Mesendoderm (in vitro differentiated cells): ENCODE data around the gene RAD18.

Source experiments
- DNase-seq: peaks from one replicate; pipeline ENCODE4 v3.0.0; 2013
- H2AK5ac ChIP-seq: 2 replicates; pipeline ENCODE4 v1.6.1; 2013; ENCODE audit warnings: low read length, inconsistent platforms
- H2BK120ac ChIP-seq: 2 replicates; pipeline ENCODE4 v1.6.1; 2013; ENCODE audit warnings: low read depth, mild to moderate bottlenecking, low read length, moderate library complexity, mixed read lengths
- H2BK15ac ChIP-seq: replicated peaks from 2 replicates; pipeline ENCODE4 v1.6.1; 2013; ENCODE audit warnings: low read depth, mild to moderate bottlenecking, moderate library complexity
- H2BK5ac ChIP-seq: 2 replicates; pipeline ENCODE4 v1.6.1; 2013; ENCODE audit warnings: low read length, inconsistent platforms
- H3K18ac ChIP-seq: 2 replicates; pipeline ENCODE4 v1.6.1; 2013; ENCODE audit warnings: mild to moderate bottlenecking, low read length, mixed read lengths
- H3K23ac ChIP-seq: one replicate; pipeline ENCODE4 v1.6.1; 2013; ENCODE audit warnings: low read length
- H3K27ac ChIP-seq: 2 replicates; pipeline ENCODE4 v1.5.1; 2013; ENCODE audit warnings: low read depth, mild to moderate bottlenecking, inconsistent platforms, low read length, moderate library complexity
- H3K27me3 ChIP-seq: 2 replicates; pipeline ENCODE4 v1.6.1; 2013; ENCODE audit warnings: low read length, control low read depth, mild to moderate bottlenecking, inconsistent platforms; ENCODE audit not compliant: insufficient read depth, poor library complexity
- H3K36me3 ChIP-seq: 2 replicates; pipeline ENCODE4 v1.6.1; 2013; ENCODE audit warnings: low read length, inconsistent platforms; ENCODE audit not compliant: control insufficient read depth, insufficient read depth
- H3K4ac ChIP-seq: one replicate; pipeline ENCODE4 v1.6.1; 2013; ENCODE audit warnings: low read depth, mild to moderate bottlenecking, low read length, moderate library complexity
- H3K4me1 ChIP-seq: 2 replicates; pipeline ENCODE4 v1.6.1; 2013; ENCODE audit warnings: low read depth, low read length, inconsistent platforms; ENCODE audit not compliant: control insufficient read depth
- H3K4me2 ChIP-seq: 2 replicates; pipeline ENCODE4 v1.6.1; 2013; ENCODE audit warnings: low read length
- H3K4me3 ChIP-seq: 2 replicates; pipeline ENCODE4 v1.5.1; 2013; ENCODE audit warnings: mild to moderate bottlenecking, low read length
- H3K56ac ChIP-seq: one replicate; pipeline ENCODE4 v1.6.1; 2013; ENCODE audit warnings: low read length
- H3K79me1 ChIP-seq: 2 replicates; pipeline ENCODE4 v1.6.1; 2013; ENCODE audit warnings: low read length, inconsistent platforms
- H3K79me2 ChIP-seq: 2 replicates; pipeline ENCODE4 v1.6.1; 2013; ENCODE audit warnings: mild to moderate bottlenecking, low read length; ENCODE audit not compliant: control insufficient read depth, insufficient read depth
- H3K9ac ChIP-seq: 2 replicates; pipeline ENCODE4 v1.6.1; 2013; ENCODE audit warnings: low read length, inconsistent platforms
- H4K5ac ChIP-seq: one replicate; pipeline ENCODE4 v1.6.1; 2013; ENCODE audit warnings: low read length
- H4K8ac ChIP-seq: one replicate; pipeline ENCODE4 v1.6.1; 2013; ENCODE audit warnings: low read depth, mild to moderate bottlenecking, control low read depth, low read length, moderate library complexity
- whole genome bisulfite sequencing: extraction: QIAGEN DNeasy Blood & Tissue Kit; methylation state at CpG from one replicate; pipeline ENCODE4 v1.1.7; 2013; ENCODE audit warnings: low lambda C conversion rate, missing lambda C conversion rate; ENCODE audit not compliant: insufficient coverage; ENCODE audit errors: extremely low coverage; 5-methylcytosine and 5-hydroxymethylcytosine counted together

Gene RAD18

GRCh38 chr3:8945890-8946600, 17.2 kb downstream of the RAD18 start:
- H4K8ac ChIP-seq = no peak overlapping the region
- H3K56ac ChIP-seq = no peak overlapping the region
- no peak overlapping the region for H3K23ac ChIP-seq
- WGBS = no CpG with 5 or more reads among the region's 3 CpGs
- no peaks in the 10 kb centered on the region for H3K4me1 ChIP-seq
- DNase-seq = no peak
- peaks cover 3% of the 10 kb centered on the region for H3K79me1 ChIP-seq
- no peak overlapping the region for H3K9ac ChIP-seq
- H3K4ac ChIP-seq = no peak overlapping the region
- H4K5ac ChIP-seq = no peak overlapping the region
- no peak overlapping the region for H2BK120ac ChIP-seq
- H3K4me3 ChIP-seq = no peak overlapping the region
- no peak overlapping the region for H2BK5ac ChIP-seq
- no peak overlapping the region for H2AK5ac ChIP-seq
- no peak overlapping the region for H2BK15ac ChIP-seq
- H3K79me2 ChIP-seq = peaks cover 2% of the 10 kb centered on the region
- no peaks in the 10 kb centered on the region for H3K27me3 ChIP-seq
- no peak overlapping the region for H3K18ac ChIP-seq
- no peak overlapping the region for H3K27ac ChIP-seq
- H3K36me3 ChIP-seq = no peaks in the 10 kb centered on the region
- H3K4me2 ChIP-seq = no peak overlapping the region

DNA sequence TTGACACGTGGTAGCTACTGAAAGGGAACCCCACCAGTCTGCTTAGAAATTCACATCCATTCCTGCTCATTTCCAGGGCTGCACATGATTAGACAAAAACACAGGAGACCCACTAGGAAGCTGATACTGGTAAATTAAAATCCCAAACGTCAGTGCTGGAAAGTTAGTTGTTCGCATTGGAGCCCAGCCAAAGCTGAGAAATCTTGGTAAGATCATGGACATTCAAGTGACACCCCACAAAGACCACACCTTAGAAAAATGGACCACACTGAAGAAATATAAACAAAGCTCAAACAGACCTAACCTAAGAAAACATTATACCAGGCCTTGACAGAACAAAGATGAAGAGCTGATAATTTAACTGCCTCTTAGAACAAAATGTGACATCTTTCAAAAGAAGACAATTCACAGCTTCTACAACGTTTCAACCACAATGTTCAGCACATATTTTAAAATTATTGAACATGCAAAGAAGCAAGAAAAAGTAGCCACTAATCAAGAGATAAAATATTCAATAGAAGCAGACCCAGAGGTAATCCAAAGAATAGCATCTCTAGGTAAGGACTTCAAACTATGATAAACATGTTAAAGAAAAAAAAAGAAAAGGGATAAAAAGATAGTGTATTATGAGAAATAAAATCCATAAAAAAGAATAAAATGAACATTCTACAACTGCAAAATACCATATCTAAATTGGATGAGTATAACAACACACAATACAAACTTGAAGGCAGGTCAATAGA, 20.4 kb downstream of the RAD18 start:
- H3K4me2 ChIP-seq = no peak overlapping the region
- no CpG with 5 or more reads among the region's 4 CpGs for WGBS

DNA sequence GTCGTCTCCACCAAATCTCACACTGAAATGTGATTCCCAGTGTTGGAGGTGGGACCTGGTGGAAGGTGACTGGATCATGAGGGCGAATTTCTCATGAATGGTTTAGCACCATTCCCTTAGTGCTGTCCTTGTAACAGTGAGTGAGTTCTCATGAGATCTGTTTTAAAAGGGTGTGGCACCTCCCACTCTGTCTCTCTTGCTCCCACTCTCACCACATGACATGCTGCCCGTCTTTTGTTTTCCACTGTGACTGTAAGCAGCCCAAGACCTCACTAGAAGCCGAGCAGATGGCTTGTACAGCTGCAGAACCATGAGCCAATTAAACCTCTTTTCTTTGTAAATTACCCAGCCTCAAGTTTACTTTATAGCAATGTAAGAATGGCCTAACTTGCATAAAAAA, 21.2 kb downstream of the RAD18 start:
- no CpG with 5 or more reads among the region's 4 CpGs for WGBS
- no peak overlapping the region for H2AK5ac ChIP-seq
- H3K79me2 ChIP-seq = no peaks in the 10 kb centered on the region
- no peak overlapping the region for H3K9ac ChIP-seq
- DNase-seq = no peak
- no peak overlapping the region for H3K23ac ChIP-seq
- no peaks in the 10 kb centered on the region for H3K79me1 ChIP-seq
- no peak overlapping the region for H4K8ac ChIP-seq
- H3K27ac ChIP-seq = no peak overlapping the region
- H3K18ac ChIP-seq = no peak overlapping the region
- H4K5ac ChIP-seq = no peak overlapping the region
- H3K56ac ChIP-seq = no peak overlapping the region
- H2BK5ac ChIP-seq = no peak overlapping the region
- H3K4ac ChIP-seq = no peak overlapping the region
- H2BK120ac ChIP-seq = no peak overlapping the region
- no peak overlapping the region for H3K4me3 ChIP-seq
- no peak overlapping the region for H2BK15ac ChIP-seq
- no peak overlapping the region for H3K4me2 ChIP-seq
- no peaks in the 10 kb centered on the region for H3K36me3 ChIP-seq
- H3K4me1 ChIP-seq = no peaks in the 10 kb centered on the region
- H3K27me3 ChIP-seq = no peaks in the 10 kb centered on the region

More for the DNA sequence above, 20.4 kb downstream of the RAD18 start:
- H3K27ac ChIP-seq = no peak overlapping the region
- no peak overlapping the region for H2BK120ac ChIP-seq
- no peak overlapping the region for H2BK15ac ChIP-seq
- H3K4ac ChIP-seq = no peak overlapping the region
- H3K23ac ChIP-seq = no peak overlapping the region
- no peaks in the 10 kb centered on the region for H3K79me1 ChIP-seq
- no peaks in the 10 kb centered on the region for H3K36me3 ChIP-seq
- no peak overlapping the region for H3K56ac ChIP-seq
- H2AK5ac ChIP-seq = no peak overlapping the region
- no peak overlapping the region for H4K8ac ChIP-seq
- H3K18ac ChIP-seq = no peak overlapping the region
- no peaks in the 10 kb centered on the region for H3K79me2 ChIP-seq
- H3K4me1 ChIP-seq = no peaks in the 10 kb centered on the region
- no peak overlapping the region for H3K9ac ChIP-seq
- no peak overlapping the region for H3K4me3 ChIP-seq
- H3K27me3 ChIP-seq = no peaks in the 10 kb centered on the region
- no peak overlapping the region for H4K5ac ChIP-seq
- no peak for DNase-seq
- H2BK5ac ChIP-seq = no peak overlapping the region

GRCh38 chr3:8938021-8938420, 25.3 kb downstream of the RAD18 start:
- no peak overlapping the region for H3K9ac ChIP-seq
- H2BK5ac ChIP-seq = no peak overlapping the region
- no peak overlapping the region for H3K27ac ChIP-seq
- H3K79me2 ChIP-seq = no peaks in the 10 kb centered on the region
- no peak overlapping the region for H4K8ac ChIP-seq
- no peak overlapping the region for H2BK15ac ChIP-seq
- H3K36me3 ChIP-seq = no peaks in the 10 kb centered on the region
- H3K4me2 ChIP-seq = no peak overlapping the region
- no peak overlapping the region for H2BK120ac ChIP-seq
- WGBS = no CpG with 5 or more reads among the region's 1 CpG
- H3K27me3 ChIP-seq = no peaks in the 10 kb centered on the region
- H4K5ac ChIP-seq = no peak overlapping the region
- H3K4me3 ChIP-seq = no peak overlapping the region
- H3K79me1 ChIP-seq = no peaks in the 10 kb centered on the region
- no peak overlapping the region for H3K4ac ChIP-seq
- peak; percentile 20 for DNase-seq
- no peak overlapping the region for H3K23ac ChIP-seq
- H2AK5ac ChIP-seq = no peak overlapping the region
- H3K18ac ChIP-seq = no peak overlapping the region
- H3K56ac ChIP-seq = no peak overlapping the region
- H3K4me1 ChIP-seq = no peaks in the 10 kb centered on the region

GRCh38 chr3:8937064-8938020, 25.9 kb downstream of the RAD18 start:
- Histone ChIP-seq H3K9ac (no peak overlapping the region), H2BK15ac (no peak overlapping the region), H3K4me1 (no peaks in the 10 kb centered on the region), H4K5ac (no peak overlapping the region), H3K27ac (no peak overlapping the region), H3K4me3 (no peak overlapping the region), H3K18ac (no peak overlapping the region), H2BK120ac (no peak overlapping the region), H3K4me2 (no peak overlapping the region), H2BK5ac (no peak overlapping the region), H3K36me3 (no peaks in the 10 kb centered on the region), H3K27me3 (no peaks in the 10 kb centered on the region), H2AK5ac (no peak overlapping the region), H3K79me2 (no peaks in the 10 kb centered on the region), H4K8ac (no peak overlapping the region), H3K23ac (no peak overlapping the region), H3K4ac (no peak overlapping the region), H3K56ac (no peak overlapping the region), H3K79me1 (no peaks in the 10 kb centered on the region)
- no CpG with 5 or more reads among the region's 6 CpGs for WGBS
- DNase-seq = no peak
